A172 (cell line): ENCODE data around the gene TTC34. TPM values are rescaled to one million over a fixed set of nuclear protein-coding genes. Genes with fewer than 3 reads are reported as not detected.
"Not testable (repeated sequence)": the region's sequence is repeated elsewhere in the genome, so short reads cannot be mapped to it uniquely, and the experiment has no call there.

Source experiments
- DNase-seq: peaks from one replicate; pipeline ENCODE4 v3.0.0-alpha.2; 2015; ENCODE audit warnings: low spot score
- total RNA-seq: library from RNA; depleted of rRNA; stranded (reverse); fragments of >200 nt; shearing (Covaris generic); gene quantifications from 2 replicates; pipeline ENCODE4 v1.2.3, GENCODE V29; 2014

Gene TTC34
- total RNA-seq, 1 experiment from 2014 or later, result not detected

DNA sequence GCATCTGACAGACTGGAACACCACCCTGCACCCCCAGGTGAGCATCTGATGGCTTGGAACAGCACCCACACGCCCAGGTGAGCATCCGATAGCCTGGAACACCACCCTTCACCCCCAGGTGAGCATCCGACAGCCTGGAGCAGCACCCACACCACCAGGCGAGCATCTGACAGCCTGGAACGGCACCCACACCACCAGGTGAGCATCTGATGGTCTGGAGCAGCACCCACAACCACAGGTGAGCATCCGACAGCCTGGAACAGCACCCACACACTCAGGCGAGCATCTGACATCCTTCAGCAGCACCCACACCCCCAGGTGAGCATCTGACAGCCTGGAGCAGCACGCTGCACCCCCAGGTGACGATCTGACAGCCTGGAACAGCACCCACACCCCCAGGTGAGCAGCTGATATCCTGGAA lies 118.2 kb downstream of the TTC34 start:
- not testable (repeated sequence) for DNase-seq

DNA sequence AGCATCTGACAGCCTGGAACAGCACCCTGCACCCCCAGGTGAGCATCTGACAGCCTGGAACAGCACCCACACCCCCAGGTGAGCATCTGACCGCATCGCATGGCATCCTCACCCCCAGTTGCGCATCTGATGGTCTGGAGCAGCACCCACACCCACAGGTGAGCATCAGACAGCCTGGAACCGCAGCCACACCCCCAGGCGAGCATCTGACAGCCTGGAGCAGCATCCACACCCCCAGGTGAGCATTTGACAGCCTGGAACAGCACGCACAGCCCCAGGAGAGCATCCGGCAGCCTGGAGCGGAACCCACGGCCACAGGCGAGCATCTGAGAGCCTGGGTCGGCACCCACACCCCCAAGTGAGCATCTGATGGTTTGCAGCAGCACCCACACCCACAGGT lies 118.6 kb downstream of the TTC34 start:
- not testable (repeated sequence) for DNase-seq

DNA sequence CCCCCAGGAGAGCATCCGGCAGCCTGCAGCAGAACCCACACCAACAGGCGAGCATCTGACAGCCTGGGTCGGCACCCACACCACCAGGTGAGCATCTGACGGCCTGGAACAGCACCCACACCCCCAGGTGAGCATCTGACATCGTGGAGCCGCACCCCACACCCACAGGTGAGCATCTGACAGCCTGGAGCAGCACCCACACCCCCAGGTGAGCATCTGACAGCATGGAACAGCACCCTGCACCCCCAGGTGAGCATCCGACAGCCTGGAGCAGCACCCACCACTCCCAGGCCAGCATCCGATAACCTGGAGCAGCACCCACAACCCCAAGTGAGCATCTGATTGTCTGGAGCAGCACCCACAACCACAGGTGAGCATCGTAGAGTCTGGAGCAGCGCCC lies 124.8 kb downstream of the TTC34 start:
- not testable (repeated sequence) for DNase-seq

DNA sequence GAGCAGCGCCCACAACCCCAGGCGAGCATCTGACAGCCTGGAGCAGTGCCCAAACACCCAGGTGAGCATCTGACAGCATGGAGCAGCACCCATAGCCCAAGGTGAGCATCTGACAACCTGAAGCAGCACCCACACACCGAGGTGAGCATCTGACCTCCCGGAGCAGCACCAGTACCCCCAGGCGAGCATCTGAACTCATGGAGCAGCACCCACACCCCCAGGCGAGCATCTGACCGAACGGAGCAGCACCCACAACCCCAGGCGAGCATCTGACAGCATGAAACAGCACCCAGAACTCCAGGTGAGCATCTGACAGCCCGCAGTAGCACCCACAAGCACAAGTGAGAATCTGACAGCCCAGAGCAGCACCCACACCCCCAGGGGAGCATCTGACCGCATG lies 129.8 kb downstream of the TTC34 start:
- DNase-seq, result not testable (repeated sequence)

DNA sequence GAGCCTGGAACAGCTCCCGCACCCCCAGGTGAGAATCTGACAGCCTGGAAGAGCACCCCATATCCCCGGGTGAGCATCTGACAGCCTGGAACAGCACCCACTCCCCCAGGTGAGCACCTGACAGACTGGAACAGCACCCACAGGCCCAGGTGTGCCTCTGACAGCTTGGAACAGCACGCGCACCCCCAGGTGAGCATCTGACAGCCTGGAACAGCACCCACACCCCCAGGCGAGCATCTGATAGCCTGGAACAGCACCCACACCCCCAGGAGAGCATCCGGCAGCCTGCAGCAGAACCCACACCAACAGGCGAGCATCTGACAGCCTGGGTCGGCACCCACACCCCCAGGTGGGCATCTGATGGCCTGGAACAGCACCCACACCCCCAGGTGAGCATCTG lies 141.7 kb downstream of the TTC34 start:
- not testable (repeated sequence) for DNase-seq

DNA sequence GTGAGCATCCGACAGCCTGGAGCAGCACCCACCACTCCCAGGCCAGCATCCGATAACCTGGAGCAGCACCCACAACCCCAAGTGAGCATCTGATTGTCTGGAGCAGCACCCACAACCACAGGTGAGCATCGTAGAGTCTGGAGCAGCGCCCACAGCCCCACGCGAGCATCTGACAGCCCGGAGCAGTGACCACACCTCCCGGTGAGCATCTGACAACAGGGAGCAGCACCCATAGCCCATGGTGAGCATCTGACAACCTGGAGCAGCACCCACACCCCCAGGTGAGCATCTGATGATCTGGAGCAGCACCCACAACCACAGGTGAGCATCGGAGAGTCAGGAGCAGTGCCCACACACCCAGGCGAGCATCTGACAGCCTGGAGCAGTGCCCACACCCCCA lies 143.6 kb downstream of the TTC34 start:
- not testable (repeated sequence) for DNase-seq

DNA sequence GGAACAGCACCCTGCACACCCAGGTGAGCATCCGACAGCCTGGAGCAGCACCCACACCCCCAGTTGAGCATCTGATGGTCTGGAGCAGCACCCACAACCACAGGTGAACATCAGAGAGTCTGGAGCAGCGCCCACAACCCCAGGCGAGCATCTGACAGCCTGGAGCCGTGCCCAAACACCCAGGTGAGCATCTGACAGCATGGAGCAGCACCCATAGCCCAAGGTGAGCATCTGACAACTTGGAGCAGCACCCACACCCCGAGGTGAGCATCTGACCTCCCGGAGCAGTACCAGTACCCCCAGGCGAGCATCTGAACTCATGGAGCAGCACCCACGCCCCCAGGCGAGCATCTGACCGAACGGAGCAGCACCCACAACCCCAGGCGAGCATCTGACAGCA lies 144.4 kb downstream of the TTC34 start:
- DNase-seq, result not testable (repeated sequence)

DNA sequence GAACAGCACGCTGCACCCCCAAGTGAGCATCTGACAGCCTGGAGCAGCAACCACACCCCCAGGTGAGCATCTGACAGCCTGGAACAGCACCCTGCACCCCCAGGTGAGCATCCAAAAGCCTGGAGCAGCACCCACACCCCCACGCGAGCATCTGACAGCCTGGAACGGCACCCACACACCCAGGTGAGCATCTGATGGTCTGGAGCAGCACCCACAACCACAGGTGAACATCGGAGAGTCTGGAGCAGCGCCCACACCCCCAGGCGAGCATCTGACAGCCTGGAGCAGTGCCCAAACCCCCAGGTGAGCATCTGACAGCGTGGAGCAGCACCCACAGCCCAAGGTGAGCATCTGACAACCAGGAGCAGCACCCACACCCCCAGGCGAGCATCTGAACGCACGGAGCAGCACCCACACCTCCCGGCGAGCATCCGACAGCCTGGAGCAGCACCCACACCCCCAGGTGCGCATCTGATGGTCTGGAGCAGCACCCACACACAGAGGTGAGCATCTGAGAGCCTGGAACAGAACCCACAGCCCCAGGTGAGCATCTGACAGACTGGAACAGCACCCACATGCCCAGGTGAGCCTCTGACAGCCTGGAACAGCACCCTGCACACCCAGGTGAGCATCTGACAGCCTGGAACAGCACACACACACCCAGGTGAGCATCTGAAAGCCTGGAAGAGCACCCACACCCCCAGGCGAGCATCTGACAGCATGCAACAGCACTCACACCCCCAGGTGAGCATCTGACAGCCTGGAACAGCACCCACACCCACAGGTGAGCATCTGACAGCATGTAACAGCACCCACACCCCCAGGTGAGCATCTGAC lies 145.7 kb downstream of the TTC34 start:
- DNase-seq, result not testable (repeated sequence)

DNA sequence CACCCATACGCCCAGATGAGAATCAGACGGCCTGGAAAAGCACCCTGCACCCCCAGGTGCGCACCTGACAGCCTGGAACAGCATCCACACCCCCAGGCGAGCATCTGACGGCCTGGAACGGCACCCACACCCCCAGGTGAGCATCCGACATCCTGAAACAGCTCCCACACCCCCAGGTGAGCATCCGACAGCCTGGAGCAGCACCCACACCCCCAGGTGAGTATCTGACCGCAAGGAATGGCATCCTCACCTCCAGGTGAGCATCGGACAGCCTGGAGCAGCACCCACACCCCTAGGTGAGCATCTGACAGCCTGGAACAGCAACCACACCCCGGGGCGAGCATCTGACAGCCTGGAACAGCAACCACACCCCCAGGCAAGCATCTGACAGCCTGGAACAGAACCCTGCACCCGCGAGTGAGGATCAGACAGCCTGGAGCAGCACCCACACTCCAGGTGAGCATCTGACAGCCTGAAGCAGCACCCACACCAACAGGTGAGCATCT lies 147.0 kb downstream of the TTC34 start:
- not testable (repeated sequence) for DNase-seq

DNA sequence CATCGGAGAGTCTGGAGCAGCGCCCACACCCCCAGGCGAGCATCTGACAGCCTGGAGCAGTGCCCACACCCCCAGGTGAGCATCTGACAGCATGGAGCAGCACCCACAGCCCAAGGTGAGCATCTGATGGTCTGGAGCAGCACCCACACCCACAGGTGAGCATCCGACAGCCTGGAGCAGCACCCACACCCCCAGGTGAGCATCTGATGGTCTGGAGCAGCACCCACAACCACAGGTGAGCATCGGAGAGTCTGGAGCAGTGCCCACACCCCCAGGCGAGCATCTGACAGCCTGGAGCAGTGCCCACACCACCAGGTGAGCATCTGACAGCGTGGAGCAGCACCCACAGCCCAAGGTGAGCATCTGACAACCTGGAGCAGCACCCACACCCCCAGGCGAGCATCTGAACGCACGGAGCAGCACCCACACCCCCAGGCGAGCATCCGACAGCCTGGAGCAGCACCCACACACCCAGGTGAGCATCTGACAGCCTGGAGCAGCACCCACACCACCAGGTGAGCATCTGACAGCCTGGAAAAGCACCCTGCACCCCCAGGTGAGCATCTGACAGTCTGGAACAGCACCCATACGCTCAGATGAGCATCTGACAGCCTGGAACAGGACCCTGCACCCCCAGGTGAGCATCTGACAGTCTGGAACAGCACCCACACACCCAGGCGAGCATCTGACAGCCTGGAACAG lies 147.6 kb downstream of the TTC34 start:
- not testable (repeated sequence) for DNase-seq

DNA sequence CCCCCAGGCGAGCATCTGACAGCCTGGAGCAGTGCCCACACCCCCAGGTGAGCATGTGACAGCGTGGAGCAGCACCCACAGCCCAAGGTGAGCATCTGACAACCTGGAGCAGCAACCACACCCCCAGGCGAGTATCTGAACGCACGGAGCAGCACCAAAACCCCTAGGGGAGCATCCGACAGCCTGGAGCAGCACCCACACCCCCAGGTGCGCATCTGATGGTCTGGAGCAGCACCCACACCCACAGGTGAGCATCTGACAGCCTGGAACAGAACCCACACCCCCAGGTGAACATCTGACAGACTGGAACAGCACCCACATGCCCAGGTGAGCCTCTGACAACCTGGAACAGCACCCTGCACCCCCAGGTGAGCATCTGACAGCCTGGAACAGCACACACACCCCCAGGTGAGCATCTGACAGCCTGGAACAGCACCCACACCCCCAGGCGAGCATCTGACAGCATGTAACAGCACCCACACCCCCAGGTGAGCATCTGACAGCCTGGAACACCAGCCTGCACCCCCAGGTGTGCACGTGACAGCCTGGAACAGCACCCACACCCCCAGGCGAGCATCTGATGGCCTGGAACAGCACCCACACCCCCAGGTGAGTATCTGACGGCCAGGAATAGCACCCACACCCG lies 148.4 kb downstream of the TTC34 start:
- not testable (repeated sequence) for DNase-seq

DNA sequence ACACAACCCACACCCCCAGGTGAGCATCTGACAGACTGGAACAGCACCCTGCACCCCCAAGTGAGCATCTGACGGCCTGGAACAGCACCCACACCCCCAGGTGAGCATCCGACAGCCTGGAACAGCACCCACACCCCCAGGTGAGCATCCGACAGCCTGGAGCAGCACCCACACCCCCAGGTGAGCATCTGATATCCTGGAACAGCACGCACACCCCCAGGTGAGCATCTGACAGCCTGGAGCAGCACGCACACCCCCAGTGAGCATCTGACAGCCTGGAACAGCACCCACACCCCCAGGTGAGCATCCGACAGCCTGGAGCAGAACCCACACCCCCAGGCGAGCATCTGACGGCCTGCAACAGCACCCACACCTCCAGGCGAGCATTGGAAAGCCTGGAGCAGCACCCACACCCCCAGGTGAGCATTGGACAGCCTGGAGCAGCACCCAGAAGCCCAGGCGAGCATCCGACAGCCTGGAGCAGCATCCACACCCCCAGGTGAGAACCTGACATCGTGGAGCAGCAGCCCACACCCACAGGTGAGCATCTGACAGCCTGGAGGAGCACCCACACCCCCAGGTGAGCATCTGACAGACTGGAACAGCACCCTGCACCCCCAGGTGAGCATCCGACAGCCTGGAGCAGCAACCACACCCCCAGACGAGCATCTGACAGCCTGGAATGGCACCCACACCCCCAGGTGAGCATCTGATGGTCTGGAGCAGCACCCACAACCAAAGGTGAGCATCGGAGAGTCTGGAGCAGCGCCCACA lies 149.2 kb downstream of the TTC34 start:
- not testable (repeated sequence) for DNase-seq

DNA sequence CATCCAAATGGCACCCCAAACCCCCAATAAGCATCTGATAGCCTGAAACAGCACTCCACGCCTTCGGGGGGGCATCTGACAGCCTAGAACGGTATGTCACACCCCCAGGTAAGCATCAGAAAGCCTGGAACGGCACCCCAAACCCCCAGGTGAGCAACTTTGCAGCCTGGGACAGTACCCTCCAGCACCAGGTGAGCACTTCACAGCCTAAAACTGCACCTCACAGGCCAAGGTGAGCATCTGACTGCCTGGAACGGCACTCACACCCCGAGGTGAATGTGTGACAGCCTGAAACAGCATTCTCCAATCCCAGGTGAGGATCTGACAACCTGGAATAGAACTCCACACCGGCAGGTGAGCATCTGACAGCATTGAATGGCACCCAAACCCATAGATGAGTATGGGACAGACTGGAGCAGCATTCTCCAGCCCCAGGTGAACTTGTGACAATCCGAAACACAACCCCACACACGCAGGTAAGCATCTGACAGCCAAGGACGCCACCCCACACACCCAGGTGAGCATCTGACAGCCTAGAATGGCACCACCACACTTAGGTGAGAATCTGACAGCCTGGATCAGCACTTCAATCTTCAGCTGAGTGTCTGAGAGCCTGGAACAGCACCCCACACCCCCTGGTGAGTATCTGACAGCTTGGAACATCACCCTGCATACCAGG lies 150.4 kb downstream of the TTC34 start:
- no peak for DNase-seq

DNA sequence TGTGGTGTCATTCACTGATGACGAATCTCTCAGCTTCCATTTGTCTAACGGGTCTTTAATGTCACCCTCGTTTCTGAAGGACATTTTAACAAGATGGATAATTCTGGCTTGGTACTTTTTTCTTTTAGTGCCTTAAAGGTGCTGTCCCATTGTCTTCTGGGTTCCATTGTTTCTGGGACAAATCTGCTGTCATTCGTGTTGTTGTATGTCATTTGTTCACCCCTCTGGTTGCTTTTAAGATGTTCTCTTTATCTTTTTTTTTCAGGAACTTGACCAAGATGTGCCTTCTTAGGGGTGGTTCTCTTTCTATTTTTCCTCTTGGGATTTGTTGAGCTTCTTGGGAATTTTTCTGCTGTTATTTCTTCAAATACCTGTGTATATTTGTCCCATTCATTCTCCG lies 154.7 kb downstream of the TTC34 start:
- no peak for DNase-seq

DNA sequence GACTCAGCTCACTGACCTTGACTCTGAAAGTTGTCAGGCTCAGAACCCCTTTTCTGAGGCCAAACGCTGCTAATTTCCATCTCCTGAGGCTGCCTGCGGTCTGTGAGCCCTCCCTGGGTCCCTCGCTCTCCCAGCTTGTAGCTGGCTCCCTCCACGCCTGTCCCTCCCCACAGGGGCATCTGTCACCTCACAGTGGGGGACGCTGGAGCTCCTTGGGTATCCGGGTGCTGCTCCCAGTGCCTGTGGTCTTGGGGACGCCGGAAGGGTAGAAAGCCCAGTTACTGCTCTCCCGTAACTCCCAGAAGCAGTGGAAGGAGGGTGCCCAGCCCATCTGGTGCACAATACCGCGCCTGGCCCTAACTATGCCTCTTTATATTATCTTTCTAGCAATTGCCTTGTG lies 155.7 kb downstream of the TTC34 start:
- no peak for DNase-seq

DNA sequence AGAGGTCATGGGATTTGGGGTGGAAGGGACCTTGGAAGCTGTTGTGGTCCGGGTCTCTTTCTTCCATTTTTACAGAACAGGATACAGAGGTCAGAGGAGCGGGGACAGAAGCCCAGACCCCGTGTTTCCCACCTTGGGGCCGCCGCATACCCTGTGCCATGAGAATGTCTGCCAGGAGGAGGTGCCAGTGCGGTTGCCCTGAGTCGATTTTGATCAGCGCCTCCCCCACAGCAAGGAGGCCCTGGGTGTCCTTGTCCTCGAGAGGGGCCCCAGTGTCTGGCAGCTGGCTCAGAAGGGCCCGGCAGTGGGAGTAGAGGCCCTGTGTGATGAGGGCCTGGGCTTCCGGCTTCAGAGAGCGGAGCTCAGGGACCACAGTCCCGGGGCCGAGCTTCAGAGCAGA lies 156.3 kb downstream of the TTC34 start:
- no peak for DNase-seq

DNA sequence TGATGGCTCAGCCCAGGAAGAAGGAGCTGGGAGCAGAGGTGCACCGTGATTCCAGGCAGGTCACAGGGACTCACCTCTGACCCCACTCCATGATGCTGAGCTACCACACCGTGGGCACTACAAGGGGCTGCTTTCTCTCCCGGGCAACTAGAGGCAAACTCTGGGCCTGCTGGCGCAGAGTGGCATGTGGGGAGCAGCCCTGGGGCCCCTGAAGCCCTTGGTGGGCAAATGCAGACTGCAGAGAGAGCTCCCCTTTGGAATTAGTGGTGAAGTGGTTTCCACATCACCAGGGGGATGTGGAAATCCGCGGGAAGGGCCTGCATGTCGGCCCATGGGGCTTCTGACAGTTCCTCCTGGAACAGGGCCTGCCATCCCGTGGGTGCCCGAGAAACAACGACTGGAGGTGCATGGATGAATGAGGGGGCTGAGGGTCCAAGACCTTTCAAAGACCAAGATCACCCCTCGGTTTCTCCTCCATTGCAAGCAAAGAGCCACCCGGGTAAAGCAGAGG lies 156.8 kb downstream of the TTC34 start:
- DNase-seq, result no peak

DNA sequence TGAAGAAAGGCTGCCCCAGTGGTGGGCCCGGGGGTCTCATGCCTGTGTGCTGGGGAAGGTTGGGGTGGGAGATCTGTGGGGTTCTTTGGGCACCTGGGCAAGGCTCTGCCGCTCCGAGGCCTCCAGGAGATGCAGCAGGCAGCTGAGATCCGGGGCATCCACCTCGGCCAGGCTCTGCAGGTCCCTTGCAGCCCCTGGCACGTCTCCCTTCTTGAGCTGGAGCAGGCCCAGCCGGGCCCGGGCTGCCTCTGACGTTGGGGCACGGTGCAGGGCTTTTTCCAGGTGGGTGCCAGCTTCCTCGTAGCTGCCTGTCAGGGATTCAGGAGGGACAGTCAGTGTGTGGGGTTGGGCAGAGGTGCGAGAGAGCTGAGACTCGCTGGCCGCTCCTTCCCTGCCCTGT lies 157.3 kb downstream of the TTC34 start:
- DNase-seq, result no peak

DNA sequence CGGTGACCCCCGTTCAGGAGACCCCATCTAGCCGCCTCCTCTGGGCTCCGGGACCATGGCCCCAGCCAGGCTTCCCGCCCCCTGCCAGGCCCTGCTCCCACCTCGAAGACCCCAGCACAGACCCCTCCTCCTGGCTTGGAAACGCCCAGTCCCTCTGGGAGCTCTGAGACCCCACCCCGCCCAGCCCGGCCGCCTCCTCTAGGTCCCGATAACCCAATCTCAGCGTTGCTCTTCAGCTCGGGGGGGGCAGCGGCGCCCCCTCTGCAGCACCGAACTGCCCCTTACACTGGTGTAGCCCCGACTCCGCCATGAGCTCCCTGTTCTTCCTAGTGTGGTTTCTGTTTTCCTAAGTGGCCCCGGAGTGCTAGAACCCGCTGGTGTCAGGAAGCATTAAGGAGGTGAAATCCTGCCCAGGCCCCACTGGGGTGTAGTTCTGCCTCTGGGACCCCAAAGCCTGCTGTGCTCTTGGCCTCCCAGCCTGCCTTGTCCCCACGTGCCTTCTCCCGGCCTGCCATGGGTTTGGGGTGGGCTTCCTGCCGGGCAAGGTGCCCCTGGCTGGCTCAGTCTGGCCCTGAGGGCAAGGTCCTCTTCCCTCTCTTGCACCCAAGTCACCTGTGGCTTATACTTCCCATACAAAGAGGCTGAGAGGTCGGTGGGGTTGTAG lies 157.9 kb downstream of the TTC34 start:
- DNase-seq, result no peak
